ENCODE measurements around the gene PDE8B.

GRCh38 chr5:77262697-77263096 lies 52.2 kb downstream of the PDE8B start:
- TF ChIP-seq CTCF (IDR thresholded peaks at IDR 0.05), result no peak
- no peak for TF ChIP-seq POLR2A (IDR thresholded peaks at IDR 0.05)

All from esophagus squamous epithelium (tissue), 4 donors.